ENCODE measurements around the gene NRXN2.

NRXN2 gene

GRCh38 chr11:64723117-64723906 lies at the start of gene NRXN2:
Gene NRXN2 (minus strand): TSS chr11:64723197. CDS start chr11:64713699, 9,498 bp downstream.
- Histone ChIP-seq H3K9me3 (ENCODE audit: control insufficient read depth, insufficient read depth, low read length) (no peaks in the 10 kb centered on the region), H3K36me3 (ENCODE audit: control insufficient read depth, low read length) (no peaks in the 10 kb centered on the region), H4K20me1 (ENCODE audit: control insufficient read depth, insufficient read depth, low read depth, low read length) (no peaks in the 10 kb centered on the region), H3K79me2 (ENCODE audit: control insufficient read depth, low read length) (no peaks in the 10 kb centered on the region), H3F3A (ENCODE audit: control insufficient read depth, insufficient read depth) (no peaks in the 10 kb centered on the region), H3K27me3 (ENCODE audit: control insufficient read depth, low read length) (peaks cover 41% of the 10 kb centered on the region), H3K9me2 (replicated peaks; ENCODE audit: control insufficient read depth, low read length) (no peaks in the 10 kb centered on the region), H3K4me2 (ENCODE audit: low read length) (peak within 1 kb of the TSS; percentile 96), H3K4me1 (ENCODE audit: control insufficient read depth, low read length) (peaks cover 13% of the 10 kb centered on the region), H3K4me3 (ENCODE audit: low read length) (peak within 1 kb of the TSS; percentile 85), H3K27ac (ENCODE audit: low read depth, low read length) (peak within 1 kb of the TSS; percentile 41)
- TF ChIP-seq EZH2phosphoT487 (IDR thresholded peaks at IDR 0.05; ENCODE audit: borderline replicate concordance, low read length) (no peak), CTCF (IDR thresholded peaks at IDR 0.05; ENCODE audit: low read depth, low read length, poor library complexity, severe bottlenecking) (peak; percentile 99)

DNA sequence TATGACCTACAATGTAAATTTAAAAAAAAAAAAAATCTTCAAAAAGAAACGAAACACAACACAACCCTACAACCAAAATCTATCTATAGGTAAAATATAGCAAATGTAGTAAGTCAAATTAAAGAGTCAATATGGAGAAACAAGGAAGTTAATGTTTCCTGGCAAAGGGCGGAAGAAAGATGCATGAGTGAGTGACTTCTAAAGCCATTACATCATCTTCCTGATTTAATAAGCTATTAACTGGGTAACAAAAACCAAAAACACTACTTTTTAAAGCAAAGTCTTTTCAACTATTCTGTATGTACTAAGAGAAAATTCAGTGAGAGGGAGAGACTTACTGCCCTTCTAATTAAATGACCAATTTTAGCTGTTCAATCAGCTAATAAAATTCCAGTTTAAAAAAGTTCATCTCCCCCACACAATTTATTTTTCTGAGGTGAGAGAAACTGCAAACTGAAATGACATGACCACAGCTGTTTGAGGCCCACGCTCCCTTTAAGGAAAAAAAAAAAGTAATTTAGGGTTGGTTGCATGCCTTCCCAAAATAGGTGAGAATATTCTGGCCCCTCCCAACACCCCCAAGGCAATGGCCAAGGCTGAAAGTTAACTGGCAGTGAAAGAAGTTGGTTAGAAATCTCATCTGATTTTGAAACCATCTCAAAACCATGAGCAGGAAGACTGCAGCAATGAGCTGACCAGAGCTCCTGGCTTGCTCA lies 49.5 kb upstream of the NRXN2 start:
- H3K36me3 ChIP-seq (ENCODE audit: control insufficient read depth, low read length) = peaks cover 100% of the 10 kb centered on the region
- peak overlapping the region; percentile 86 for H3K27ac ChIP-seq (ENCODE audit: low read depth, low read length)
- H3K4me1 ChIP-seq (ENCODE audit: control insufficient read depth, low read length) = peaks cover 84% of the 10 kb centered on the region
- TF ChIP-seq EZH2phosphoT487 (IDR thresholded peaks at IDR 0.05; ENCODE audit: borderline replicate concordance, low read length) (no peak), CTCF (IDR thresholded peaks at IDR 0.05; ENCODE audit: low read depth, low read length, poor library complexity, severe bottlenecking) (no peak)
- no peaks in the 10 kb centered on the region for H3K9me3 ChIP-seq (ENCODE audit: control insufficient read depth, insufficient read depth, low read length)
- no peaks in the 10 kb centered on the region for H3K9me2 ChIP-seq (replicated peaks; ENCODE audit: control insufficient read depth, low read length)
- peak overlapping the region; percentile 85 for H3K4me2 ChIP-seq (ENCODE audit: low read length)
- H3K27me3 ChIP-seq (ENCODE audit: control insufficient read depth, low read length) = no peaks in the 10 kb centered on the region
- H4K20me1 ChIP-seq (ENCODE audit: control insufficient read depth, insufficient read depth, low read depth, low read length) = peaks cover 60% of the 10 kb centered on the region
- peaks cover 98% of the 10 kb centered on the region for H3K79me2 ChIP-seq (ENCODE audit: control insufficient read depth, low read length)
- H3K4me3 ChIP-seq (ENCODE audit: low read length) = peak overlapping the region; percentile 57
- peaks cover 94% of the 10 kb centered on the region for H3F3A ChIP-seq (ENCODE audit: control insufficient read depth, insufficient read depth)

- Histone ChIP-seq H3K27me3 (ENCODE audit: control insufficient read depth, low read length) (no peaks in the 10 kb centered on the region), H3K4me3 (ENCODE audit: low read length) (peak overlapping the region; percentile 57), H4K20me1 (ENCODE audit: control insufficient read depth, insufficient read depth, low read depth, low read length) (peaks cover 60% of the 10 kb centered on the region), H3K4me2 (ENCODE audit: low read length) (peak overlapping the region; percentile 85), H3K9me3 (ENCODE audit: control insufficient read depth, insufficient read depth, low read length) (no peaks in the 10 kb centered on the region), H3K79me2 (ENCODE audit: control insufficient read depth, low read length) (peaks cover 98% of the 10 kb centered on the region), H3K4me1 (ENCODE audit: control insufficient read depth, low read length) (peaks cover 87% of the 10 kb centered on the region), H3F3A (ENCODE audit: control insufficient read depth, insufficient read depth) (peaks cover 93% of the 10 kb centered on the region), H3K36me3 (ENCODE audit: control insufficient read depth, low read length) (peaks cover 100% of the 10 kb centered on the region), H3K27ac (ENCODE audit: low read depth, low read length) (peak overlapping the region; percentile 86), H3K9me2 (replicated peaks; ENCODE audit: control insufficient read depth, low read length) (no peaks in the 10 kb centered on the region)
- TF ChIP-seq EZH2phosphoT487 (IDR thresholded peaks at IDR 0.05; ENCODE audit: borderline replicate concordance, low read length) (no peak), CTCF (IDR thresholded peaks at IDR 0.05; ENCODE audit: low read depth, low read length, poor library complexity, severe bottlenecking) (no peak)
These were observed 48.9 kb upstream of the NRXN2 start for GRCh38 chr11:64771861-64772260.
